Measurements from ENCODE around the gene VRK1. TPM values are rescaled to one million over a fixed set of nuclear protein-coding genes. Genes with fewer than 3 reads are reported as not detected.

The VRK1 gene
- total RNA-seq, 1 donor: 34.0 TPM

DNA sequence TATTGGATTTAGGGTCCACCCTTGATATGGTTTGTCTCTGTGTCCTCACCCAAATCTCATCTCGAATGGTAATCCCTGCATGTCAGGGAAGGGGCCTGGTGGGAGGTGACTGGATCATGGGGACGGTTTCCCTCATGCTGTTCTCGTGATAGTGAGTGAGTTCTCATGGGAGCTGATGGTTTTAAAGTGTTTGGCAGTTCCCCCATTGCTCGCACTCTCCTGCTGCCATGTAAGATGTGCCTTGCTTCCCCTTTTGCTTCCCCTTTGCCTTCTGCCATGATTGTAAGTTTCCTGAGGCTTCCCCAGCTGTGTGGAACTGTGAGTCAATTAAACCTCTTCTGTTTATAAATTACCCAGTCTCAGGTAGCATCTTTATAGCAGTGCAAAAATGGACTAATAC, 118.3 kb downstream of the VRK1 start:
- H3K4me3 ChIP-seq (ENCODE audit: low read depth, low read length): no peak overlapping the region
- TF ChIP-seq, protein P1, sequence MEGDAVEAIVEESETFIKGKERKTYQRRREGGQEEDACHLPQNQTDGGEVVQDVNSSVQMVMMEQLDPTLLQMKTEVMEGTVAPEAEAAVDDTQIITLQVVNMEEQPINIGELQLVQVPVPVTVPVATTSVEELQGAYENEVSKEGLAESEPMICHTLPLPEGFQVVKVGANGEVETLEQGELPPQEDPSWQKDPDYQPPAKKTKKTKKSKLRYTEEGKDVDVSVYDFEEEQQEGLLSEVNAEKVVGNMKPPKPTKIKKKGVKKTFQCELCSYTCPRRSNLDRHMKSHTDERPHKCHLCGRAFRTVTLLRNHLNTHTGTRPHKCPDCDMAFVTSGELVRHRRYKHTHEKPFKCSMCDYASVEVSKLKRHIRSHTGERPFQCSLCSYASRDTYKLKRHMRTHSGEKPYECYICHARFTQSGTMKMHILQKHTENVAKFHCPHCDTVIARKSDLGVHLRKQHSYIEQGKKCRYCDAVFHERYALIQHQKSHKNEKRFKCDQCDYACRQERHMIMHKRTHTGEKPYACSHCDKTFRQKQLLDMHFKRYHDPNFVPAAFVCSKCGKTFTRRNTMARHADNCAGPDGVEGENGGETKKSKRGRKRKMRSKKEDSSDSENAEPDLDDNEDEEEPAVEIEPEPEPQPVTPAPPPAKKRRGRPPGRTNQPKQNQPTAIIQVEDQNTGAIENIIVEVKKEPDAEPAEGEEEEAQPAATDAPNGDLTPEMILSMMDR (IDR thresholded peaks at IDR 0.05; ENCODE audit: insufficient read depth, low read length): no peak
- no peak for DNase-seq (ENCODE audit: low read depth)

DNA sequence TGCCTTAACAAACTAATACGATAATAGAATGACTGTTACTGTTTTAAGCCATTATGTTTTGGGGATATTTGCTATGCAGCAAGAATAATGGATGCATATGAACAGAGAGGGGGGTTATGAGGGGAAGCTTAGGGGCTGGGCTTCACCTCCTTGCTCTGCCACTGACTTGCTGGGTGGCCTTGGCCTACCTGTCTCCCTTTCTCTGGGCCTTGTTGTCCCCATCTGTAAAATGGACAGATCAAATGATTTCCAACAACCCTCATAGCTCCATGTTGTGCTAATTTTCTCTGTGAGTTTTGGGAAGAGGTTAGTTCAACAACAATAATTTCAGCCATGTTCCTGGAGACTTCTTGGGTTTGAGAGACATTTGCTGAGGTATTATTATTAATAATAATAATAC, 119.6 kb downstream of the VRK1 start:
- TF ChIP-seq, protein P1 (IDR thresholded peaks at IDR 0.05; ENCODE audit: insufficient read depth, low read length): no peak
- no peak overlapping the region for H3K4me3 ChIP-seq (ENCODE audit: low read depth, low read length)
- no peak for DNase-seq (ENCODE audit: low read depth)

DNA sequence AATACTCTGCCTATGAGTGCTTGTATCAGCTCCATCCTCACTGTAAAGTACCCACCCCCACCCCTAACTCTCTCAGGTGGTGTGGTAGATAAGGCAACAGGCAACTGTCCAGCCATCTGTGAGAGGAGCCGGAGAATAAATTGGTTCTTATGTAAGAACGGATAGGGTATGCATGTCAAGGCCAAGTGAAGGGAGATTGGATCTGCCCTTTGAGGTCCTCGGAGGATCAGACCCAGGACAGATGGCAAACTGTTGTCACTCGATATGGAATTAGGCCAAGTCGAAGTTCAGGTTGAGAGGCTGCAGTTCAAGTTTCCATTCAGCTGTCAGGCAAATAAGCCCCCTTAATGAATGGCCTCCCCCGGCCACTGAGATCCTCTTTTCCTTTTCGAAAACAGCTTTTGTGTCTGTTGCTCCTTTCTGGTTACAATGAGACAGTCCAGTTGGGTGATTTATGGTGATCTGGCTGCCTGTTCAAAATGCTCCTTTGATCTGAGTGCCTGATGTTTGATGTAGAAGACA, 120.3 kb downstream of the VRK1 start:
- H3K4me3 ChIP-seq (ENCODE audit: low read depth, low read length): no peak overlapping the region
- no peak for DNase-seq (ENCODE audit: low read depth)
- TF ChIP-seq, protein P1 (IDR thresholded peaks at IDR 0.05; ENCODE audit: insufficient read depth, low read length): no peak

DNA sequence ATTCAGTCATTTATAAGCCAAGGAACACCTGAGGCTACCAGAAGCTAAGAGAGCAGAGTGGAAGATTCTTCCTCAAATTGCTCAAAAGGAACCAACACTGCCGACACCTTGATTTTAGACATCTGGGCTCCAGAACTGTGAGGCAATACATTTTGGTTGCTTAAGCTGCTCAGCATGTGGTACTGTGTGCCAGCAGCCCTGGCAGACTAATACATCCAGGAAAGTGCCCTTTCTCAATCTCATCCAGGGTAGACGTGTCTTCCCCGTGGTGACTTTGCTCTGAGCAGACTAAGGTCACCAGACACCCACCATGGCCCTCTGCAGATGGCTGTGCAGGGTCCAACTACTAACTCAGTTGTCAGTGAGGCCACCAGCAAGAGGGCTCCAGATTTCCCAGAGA, 122.8 kb downstream of the VRK1 start:
- DNase-seq (ENCODE audit: low read depth): no peak
- TF ChIP-seq, protein P1 (IDR thresholded peaks at IDR 0.05; ENCODE audit: insufficient read depth, low read length): no peak
- H3K4me3 ChIP-seq (ENCODE audit: low read depth, low read length): no peak overlapping the region

DNA sequence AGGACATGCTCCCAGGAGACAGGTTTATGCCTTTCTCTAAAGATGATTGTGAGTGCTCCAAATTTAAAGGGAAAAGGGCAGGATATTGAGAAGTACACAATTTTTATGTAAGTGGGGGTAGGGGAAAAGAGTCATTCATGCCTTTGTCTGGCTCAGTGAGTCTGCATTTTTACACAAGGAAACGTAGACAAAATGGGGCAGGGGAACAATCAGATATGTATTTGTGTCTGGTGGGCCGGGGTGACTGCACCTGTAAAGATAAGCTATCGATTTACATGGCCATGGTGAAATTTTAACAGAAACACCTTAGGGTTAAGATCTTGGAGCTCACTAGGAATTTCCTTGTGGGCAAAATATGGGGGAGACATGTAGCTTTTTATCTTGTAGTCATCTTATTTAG, 123.6 kb downstream of the VRK1 start:
- DNase-seq (ENCODE audit: low read depth): no peak
- no peak overlapping the region for H3K4me3 ChIP-seq (ENCODE audit: low read depth, low read length)
- TF ChIP-seq, protein P1 (IDR thresholded peaks at IDR 0.05; ENCODE audit: insufficient read depth, low read length): no peak

DNA sequence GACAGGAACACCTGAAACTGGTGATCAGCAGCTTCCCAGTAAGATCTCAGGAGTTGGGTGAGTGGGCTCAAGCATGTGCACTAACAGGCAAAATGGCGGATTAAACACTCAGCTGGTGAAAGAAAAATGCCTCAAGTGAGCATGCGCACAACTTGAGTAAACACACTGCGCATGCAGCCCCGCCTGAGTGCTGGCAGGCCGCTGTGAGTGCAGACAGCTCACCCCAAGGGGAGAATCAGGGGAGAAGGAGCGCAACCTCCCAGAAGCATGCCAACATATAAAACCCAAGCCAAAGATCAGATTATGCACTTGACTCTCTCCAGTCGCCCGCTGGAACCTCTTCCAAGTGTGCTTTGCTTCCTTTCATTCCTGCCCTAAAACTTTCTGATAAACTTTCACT, 125.8 kb downstream of the VRK1 start:
- TF ChIP-seq, protein P1 (IDR thresholded peaks at IDR 0.05; ENCODE audit: insufficient read depth, low read length): no peak
- H3K4me3 ChIP-seq (ENCODE audit: low read depth, low read length): no peak overlapping the region
- no peak for DNase-seq (ENCODE audit: low read depth)

DNA sequence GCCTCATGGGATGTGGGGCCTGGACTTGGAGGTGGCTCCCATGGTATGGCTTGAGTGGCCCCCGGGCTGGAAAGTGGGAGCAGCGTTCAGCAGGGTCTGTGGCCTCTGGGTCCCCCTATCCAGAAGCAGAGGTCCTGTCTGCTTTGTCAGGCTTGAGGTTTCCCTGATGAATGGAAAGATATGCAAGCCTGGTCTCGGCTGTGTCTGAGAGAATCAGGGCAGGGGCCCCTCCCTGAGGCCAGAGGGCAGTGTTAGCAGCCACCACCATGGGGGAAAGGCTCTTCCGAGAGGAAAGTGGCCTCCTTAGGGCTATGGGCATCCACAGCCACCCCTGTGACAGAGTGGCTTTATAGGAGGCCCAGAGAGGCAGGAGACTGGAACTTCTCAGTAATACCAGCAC, 128.2 kb downstream of the VRK1 start:
- H3K4me3 ChIP-seq (ENCODE audit: low read depth, low read length): no peak overlapping the region
- no peak for DNase-seq (ENCODE audit: low read depth)
- TF ChIP-seq, protein P1 (IDR thresholded peaks at IDR 0.05; ENCODE audit: insufficient read depth, low read length): no peak

Data from fibroblast of the aortic adventitia (primary cell).